Endothelial cell of umbilical vein (primary cell): ENCODE measurements around the gene APIP.

Experiments used
- EZH2 ChIP-seq: IDR thresholded peaks from 2 replicates; pipeline ENCODE4 v1.6.1; 2012; ENCODE audit warnings: borderline replicate concordance, low read depth, mild to moderate bottlenecking, moderate library complexity, low read length, inconsistent platforms; ENCODE audit not compliant: severe bottlenecking
- POLR2A ChIP-seq: IDR thresholded peaks from 2 replicates; pipeline ENCODE4 v1.6.1; 2012; ENCODE audit warnings: low read depth, mild to moderate bottlenecking, control low read depth, low read length
- POLR2AphosphoS5 ChIP-seq: IDR thresholded peaks from 2 replicates; pipeline ENCODE4 v1.6.1; 2012; ENCODE audit warnings: low read depth, mild to moderate bottlenecking, control low read depth, low read length, moderate library complexity; ENCODE audit not compliant: insufficient read depth
- TF ChIP-seq, protein P1 (sequence below), 2 donors: IDR thresholded peaks; 1 replicate in 1 of 2; 2 replicates in 1 of 2; pipeline ENCODE4 v1.5.1; 2011; ENCODE audit warnings: low read length in 2 of 2, mild to moderate bottlenecking in 2 of 2, moderate library complexity in 2 of 2, control low read depth in 1 of 2, inconsistent platforms in 1 of 2, low read depth in 1 of 2; ENCODE audit not compliant: insufficient read depth in 1 of 2; ENCODE audit errors: extremely low read depth in 1 of 2

DNA sequence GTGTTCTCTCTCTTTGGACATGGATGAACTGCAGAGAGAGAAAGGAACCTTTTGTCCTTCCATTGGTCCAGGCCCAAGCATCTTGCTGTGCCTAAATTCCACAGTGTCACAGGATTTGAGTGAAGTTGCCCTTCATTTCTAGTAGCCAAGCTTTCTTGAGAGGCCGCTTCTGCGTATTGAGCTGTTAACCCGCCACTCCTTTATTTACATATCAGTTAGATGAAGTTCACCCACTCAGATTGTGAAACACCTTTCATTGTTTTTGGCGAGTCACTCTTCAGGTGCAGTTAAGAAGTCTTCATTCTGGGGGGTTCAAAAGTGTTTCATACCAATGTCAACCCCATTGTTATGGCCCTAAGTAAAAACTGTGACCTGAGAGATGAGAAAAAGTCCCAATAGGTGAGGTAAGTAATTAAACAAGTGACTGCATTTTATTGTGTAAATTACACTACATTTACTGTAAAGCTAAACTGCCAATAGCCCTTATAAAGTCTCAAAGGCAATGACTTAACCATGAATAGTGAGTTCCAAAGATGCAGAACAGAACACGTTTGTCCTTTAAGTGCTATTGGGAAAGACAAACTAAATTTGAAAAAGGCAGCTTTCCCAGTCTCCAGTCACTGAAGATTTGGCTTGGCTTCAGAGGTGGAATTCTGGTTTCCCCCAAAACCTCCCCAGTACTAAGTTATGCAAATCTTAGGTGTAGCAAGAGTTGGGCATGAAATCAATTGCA is 61.0 kb downstream of the APIP start:
- TF ChIP-seq, protein P1, sequence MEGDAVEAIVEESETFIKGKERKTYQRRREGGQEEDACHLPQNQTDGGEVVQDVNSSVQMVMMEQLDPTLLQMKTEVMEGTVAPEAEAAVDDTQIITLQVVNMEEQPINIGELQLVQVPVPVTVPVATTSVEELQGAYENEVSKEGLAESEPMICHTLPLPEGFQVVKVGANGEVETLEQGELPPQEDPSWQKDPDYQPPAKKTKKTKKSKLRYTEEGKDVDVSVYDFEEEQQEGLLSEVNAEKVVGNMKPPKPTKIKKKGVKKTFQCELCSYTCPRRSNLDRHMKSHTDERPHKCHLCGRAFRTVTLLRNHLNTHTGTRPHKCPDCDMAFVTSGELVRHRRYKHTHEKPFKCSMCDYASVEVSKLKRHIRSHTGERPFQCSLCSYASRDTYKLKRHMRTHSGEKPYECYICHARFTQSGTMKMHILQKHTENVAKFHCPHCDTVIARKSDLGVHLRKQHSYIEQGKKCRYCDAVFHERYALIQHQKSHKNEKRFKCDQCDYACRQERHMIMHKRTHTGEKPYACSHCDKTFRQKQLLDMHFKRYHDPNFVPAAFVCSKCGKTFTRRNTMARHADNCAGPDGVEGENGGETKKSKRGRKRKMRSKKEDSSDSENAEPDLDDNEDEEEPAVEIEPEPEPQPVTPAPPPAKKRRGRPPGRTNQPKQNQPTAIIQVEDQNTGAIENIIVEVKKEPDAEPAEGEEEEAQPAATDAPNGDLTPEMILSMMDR (IDR thresholded peaks at IDR 0.05; ENCODE audit: extremely low read depth in 1 of 2, insufficient read depth in 1 of 2, low read depth in 1 of 2, low read length in 2 of 2), result no peak
- no peak for TF ChIP-seq POLR2A
- no peak for TF ChIP-seq EZH2
- TF ChIP-seq POLR2AphosphoS5, result no peak
